Activated CD4-positive, alpha-beta T cell treated with anti-CD3 and anti-CD28 coated beads, Interleukin-2, amount 10 ng/mL, durations not matched to agents 24 days and 14 days (primary cell): Measurements from ENCODE around the gene RNF182. TPM values are rescaled to one million over a fixed set of nuclear protein-coding genes. Genes with fewer than 3 reads are reported as not detected.
"Not testable (repeated sequence)": the region's sequence is repeated elsewhere in the genome, so short reads cannot be mapped to it uniquely, and the experiment has no call there.

Experiments used
- DNase-seq: peaks from one replicate; pipeline ENCODE4 v3.0.0; 2022
- H3K27ac Mint-ChIP-seq: one replicate; pipeline ENCODE4 v1.8.0; 2022; ENCODE audit warnings: mild to moderate bottlenecking, mixed read lengths
- H3K27me3 Mint-ChIP-seq: one replicate; pipeline ENCODE4 v1.8.0; 2022; ENCODE audit warnings: mixed read lengths
- H3K36me3 Mint-ChIP-seq: one replicate; pipeline ENCODE4 v1.8.0; 2022; ENCODE audit warnings: low read depth, mild to moderate bottlenecking, mixed read lengths
- H3K4me1 Mint-ChIP-seq: one replicate; pipeline ENCODE4 v1.8.0; 2021; ENCODE audit warnings: mixed read lengths
- H3K4me3 Mint-ChIP-seq: one replicate; pipeline ENCODE4 v1.8.0; 2022; ENCODE audit warnings: mild to moderate bottlenecking, moderate library complexity, mixed read lengths
- H3K9me3 Mint-ChIP-seq: one replicate; pipeline ENCODE4 v1.8.0; 2021; ENCODE audit warnings: mixed read lengths
- intact Hi-C: fragments of 100-400 bp; cut with micrococcal nuclease; formaldehyde crosslinking; loops from one replicate; pipeline ENCODE4 v1.15.1; 2023
- total RNA-seq: library from RNA; stranded (reverse); gene quantifications from 2 replicates; pipeline ENCODE4 v1.2.3, GENCODE V29; 2022

The RNF182 gene
- total RNA-seq, 1 donor from 2014 or later: not detected

DNA sequence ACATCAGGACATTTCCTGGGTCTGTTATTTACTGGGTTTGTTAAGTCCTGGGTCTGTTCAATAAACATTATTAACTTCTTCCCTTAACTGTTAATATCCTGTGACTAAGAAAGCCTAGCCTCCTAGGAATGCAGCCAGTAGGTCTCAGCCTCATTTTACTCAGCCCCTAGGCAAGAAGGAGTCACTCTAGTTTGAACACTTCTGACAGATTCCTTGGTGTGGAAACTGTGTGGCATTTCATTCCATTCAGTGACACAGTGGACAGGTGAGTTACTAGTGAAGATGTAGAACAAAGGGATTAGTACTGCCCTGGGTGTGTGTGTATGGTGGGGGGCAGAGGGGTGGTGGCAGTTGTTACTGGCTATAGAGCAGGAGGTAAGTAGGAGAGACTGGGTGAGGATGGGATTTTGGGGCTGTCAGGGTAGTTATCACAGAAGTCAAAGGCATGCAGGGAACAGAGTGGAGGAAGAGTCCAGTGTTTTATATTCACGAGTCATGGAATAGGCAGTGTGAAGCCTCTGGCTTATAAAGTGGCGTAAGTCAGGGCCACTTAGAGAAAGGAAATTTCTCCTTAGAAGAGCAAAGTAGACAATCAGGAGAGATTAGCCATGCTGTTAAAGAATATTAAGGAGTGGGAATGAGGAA, 28.4 kb downstream of the RNF182 start:
- Mint-ChIP-seq H3K4me3 (no peak overlapping the region), H3K9me3 (no peaks in the 10 kb centered on the region), H3K27ac (no peak overlapping the region), H3K4me1 (no peaks in the 10 kb centered on the region), H3K36me3 (no peaks in the 10 kb centered on the region), H3K27me3 (peaks cover 7% of the 10 kb centered on the region)
- DNase-seq: no peak
- intact Hi-C loops: no loop called here

- no peak overlapping the region for H3K4me3 Mint-ChIP-seq
- H3K27me3 Mint-ChIP-seq: peaks cover 22% of the 10 kb centered on the region
- no peaks in the 10 kb centered on the region for H3K4me1 Mint-ChIP-seq
- H3K9me3 Mint-ChIP-seq: peaks cover under 1% of the 10 kb centered on the region
- DNase-seq: no peak
- H3K36me3 Mint-ChIP-seq: no peaks in the 10 kb centered on the region
- intact Hi-C loops: no loop called here
- H3K27ac Mint-ChIP-seq: no peak overlapping the region
These were observed 40.9 kb downstream of the RNF182 start for GRCh38 chr6:13965582-13966127.

DNA sequence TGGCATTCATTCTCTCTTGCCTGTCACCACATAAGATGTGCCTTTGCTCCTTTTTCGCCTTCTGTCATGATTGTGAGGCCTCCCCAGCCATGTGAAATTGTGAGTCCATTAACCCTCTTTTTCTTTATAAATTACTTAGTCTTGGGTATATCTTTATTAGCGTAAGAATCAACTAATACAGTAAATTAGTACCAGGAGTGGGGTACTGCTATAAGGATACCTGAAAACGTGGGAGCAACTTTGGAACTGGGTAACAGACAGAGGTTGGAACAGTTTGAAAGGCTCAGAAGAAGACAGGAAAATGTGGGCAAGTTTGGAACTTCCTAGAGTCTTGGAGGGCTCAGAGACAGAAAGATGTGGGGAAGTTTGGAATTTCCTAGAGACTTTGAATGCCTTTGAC, 46.6 kb downstream of the RNF182 start:
- no peak overlapping the region for H3K4me3 Mint-ChIP-seq
- no peaks in the 10 kb centered on the region for H3K36me3 Mint-ChIP-seq
- H3K27ac Mint-ChIP-seq: no peak overlapping the region
- DNase-seq: no peak
- H3K27me3 Mint-ChIP-seq: peaks cover 14% of the 10 kb centered on the region
- intact Hi-C loops: no loop called here
- peaks cover 15% of the 10 kb centered on the region for H3K9me3 Mint-ChIP-seq
- no peaks in the 10 kb centered on the region for H3K4me1 Mint-ChIP-seq

DNA sequence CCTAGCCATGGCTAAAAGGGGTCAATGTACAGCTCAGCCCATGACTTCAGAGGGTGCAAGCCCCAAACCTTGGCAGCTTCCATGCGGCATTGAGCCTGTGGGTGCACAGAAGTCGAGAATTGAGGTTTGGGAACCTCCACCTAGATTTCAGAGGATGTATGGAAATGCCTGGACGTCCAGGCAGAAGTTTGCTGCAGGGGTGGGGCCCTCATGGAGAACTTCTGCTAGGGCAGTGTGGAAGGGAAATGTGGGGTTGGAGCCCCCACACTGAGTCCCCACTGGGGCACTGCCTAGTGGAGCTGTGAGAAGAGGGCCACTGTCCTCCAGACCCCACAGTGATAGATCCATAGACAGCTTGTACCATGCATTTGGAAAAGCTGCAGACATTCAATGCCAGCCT, 47.9 kb downstream of the RNF182 start:
- Mint-ChIP-seq H3K27me3 (peaks cover 21% of the 10 kb centered on the region), H3K9me3 (peaks cover 15% of the 10 kb centered on the region)
- intact Hi-C loops, H3K4me1 Mint-ChIP-seq, DNase-seq, H3K36me3 Mint-ChIP-seq, H3K4me3 Mint-ChIP-seq, H3K27ac Mint-ChIP-seq: not testable (repeated sequence)

- H3K27ac Mint-ChIP-seq, DNase-seq, intact Hi-C loops, H3K36me3 Mint-ChIP-seq, H3K4me1 Mint-ChIP-seq, H3K4me3 Mint-ChIP-seq: not testable (repeated sequence)
- H3K9me3 Mint-ChIP-seq: peaks cover 15% of the 10 kb centered on the region
- H3K27me3 Mint-ChIP-seq: peaks cover 15% of the 10 kb centered on the region
These were observed 48.7 kb downstream of the RNF182 start for GRCh38 chr6:13973422-13973821.

- H3K9me3 Mint-ChIP-seq: peaks cover 5% of the 10 kb centered on the region
- peaks cover 27% of the 10 kb centered on the region for H3K27me3 Mint-ChIP-seq
- no peak for DNase-seq
- H3K36me3 Mint-ChIP-seq: no peaks in the 10 kb centered on the region
- intact Hi-C loops: no loop called here
- H3K27ac Mint-ChIP-seq: no peak overlapping the region
- H3K4me1 Mint-ChIP-seq: no peaks in the 10 kb centered on the region
- H3K4me3 Mint-ChIP-seq: no peak overlapping the region
These were observed 53.4 kb downstream of the RNF182 start for GRCh38 chr6:13978102-13978640.

- Mint-ChIP-seq H3K4me3 (no peak overlapping the region), H3K27me3 (peaks cover 31% of the 10 kb centered on the region), H3K36me3 (no peaks in the 10 kb centered on the region), H3K27ac (no peak overlapping the region), H3K4me1 (no peaks in the 10 kb centered on the region), H3K9me3 (no peaks in the 10 kb centered on the region)
- no peak for DNase-seq
- intact Hi-C loops: no loop called here
These were observed 54.0 kb downstream of the RNF182 start for GRCh38 chr6:13978787-13979186.

GRCh38 chr6:13979284-13980171, 54.8 kb downstream of the RNF182 start:
- H3K9me3 Mint-ChIP-seq: no peaks in the 10 kb centered on the region
- no peaks in the 10 kb centered on the region for H3K36me3 Mint-ChIP-seq
- intact Hi-C loops: no loop called here
- H3K4me3 Mint-ChIP-seq: no peak overlapping the region
- H3K4me1 Mint-ChIP-seq: no peaks in the 10 kb centered on the region
- H3K27me3 Mint-ChIP-seq: peaks cover 34% of the 10 kb centered on the region
- DNase-seq: no peak
- no peak overlapping the region for H3K27ac Mint-ChIP-seq

- no peaks in the 10 kb centered on the region for H3K36me3 Mint-ChIP-seq
- H3K27me3 Mint-ChIP-seq: peaks cover 35% of the 10 kb centered on the region
- H3K4me1 Mint-ChIP-seq: no peaks in the 10 kb centered on the region
- intact Hi-C loops: no loop called here
- H3K27ac Mint-ChIP-seq: no peak overlapping the region
- DNase-seq: no peak
- no peak overlapping the region for H3K4me3 Mint-ChIP-seq
- H3K9me3 Mint-ChIP-seq: no peaks in the 10 kb centered on the region
These were observed 55.8 kb downstream of the RNF182 start for GRCh38 chr6:13980534-13980933.

DNA sequence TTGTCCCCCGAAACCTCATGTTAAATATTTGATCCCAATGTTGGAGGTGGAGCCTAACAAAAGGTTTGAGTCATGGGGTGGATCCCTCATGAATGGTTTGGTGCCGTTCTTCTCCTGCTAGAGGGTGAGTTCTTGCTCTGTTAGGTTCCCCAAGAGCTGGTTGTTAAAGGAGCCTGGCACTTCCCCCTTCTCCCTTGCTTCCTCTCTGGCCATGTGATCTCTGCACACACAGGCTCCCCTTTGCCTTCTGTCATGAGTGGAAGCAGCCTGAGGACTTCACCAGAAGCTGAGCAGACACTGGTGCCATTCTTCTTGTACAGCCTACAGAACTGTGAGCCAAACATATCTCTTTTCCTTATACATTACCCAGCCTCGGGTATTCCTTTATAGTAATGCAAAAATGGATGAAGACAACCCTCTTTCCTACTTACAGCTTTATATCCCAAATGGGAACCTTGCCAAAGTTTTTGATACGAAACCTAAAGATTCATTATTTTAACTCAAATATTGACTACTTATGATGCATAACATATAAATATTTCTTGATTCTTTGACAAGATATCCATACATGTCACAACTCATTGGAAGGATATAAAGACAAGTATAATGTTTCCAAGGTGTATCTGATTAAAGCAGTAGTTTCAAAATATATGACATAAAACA, 61.0 kb downstream of the RNF182 start:
- no peaks in the 10 kb centered on the region for H3K36me3 Mint-ChIP-seq
- H3K9me3 Mint-ChIP-seq: no peaks in the 10 kb centered on the region
- H3K4me3 Mint-ChIP-seq: no peak overlapping the region
- H3K4me1 Mint-ChIP-seq: no peaks in the 10 kb centered on the region
- H3K27me3 Mint-ChIP-seq: peaks cover 53% of the 10 kb centered on the region
- DNase-seq: no peak
- no peak overlapping the region for H3K27ac Mint-ChIP-seq
- intact Hi-C loops: no loop called here

DNA sequence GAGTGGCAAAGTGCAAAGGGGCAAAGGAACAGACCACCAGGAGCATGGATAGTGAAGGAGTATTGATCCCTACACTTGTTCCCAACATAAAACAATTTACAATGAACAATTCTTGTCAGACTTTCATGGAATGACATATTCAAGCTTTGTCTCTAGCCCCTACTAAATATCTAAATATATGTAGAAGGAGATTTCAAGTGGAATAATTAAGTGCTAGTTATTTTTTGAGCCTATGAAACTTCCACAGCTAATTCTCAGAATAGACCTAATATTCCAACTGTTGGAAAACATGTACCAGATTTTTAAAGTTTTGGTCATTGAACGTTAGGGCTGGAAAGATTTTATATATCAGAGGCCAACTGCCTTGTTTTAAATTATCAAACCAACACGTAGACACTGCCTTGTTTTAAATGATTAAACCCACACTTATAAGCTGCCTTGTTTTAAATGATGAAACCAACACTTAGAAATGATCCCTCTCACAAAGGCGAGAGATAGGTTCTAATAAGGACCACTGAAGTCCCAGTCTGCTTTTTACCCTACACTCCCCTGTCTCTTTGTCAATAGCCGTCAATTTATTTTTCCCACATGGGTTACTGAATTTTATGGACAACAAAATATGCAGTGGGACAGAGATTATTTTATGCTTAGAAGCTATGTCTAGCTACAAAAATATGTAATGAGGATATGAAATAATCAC, 62.1 kb downstream of the RNF182 start:
- intact Hi-C loops: no loop called here
- Mint-ChIP-seq H3K27me3 (peaks cover 50% of the 10 kb centered on the region), H3K4me3 (no peak overlapping the region), H3K27ac (no peak overlapping the region), H3K36me3 (no peaks in the 10 kb centered on the region), H3K9me3 (no peaks in the 10 kb centered on the region), H3K4me1 (no peaks in the 10 kb centered on the region)
- DNase-seq: no peak

DNA sequence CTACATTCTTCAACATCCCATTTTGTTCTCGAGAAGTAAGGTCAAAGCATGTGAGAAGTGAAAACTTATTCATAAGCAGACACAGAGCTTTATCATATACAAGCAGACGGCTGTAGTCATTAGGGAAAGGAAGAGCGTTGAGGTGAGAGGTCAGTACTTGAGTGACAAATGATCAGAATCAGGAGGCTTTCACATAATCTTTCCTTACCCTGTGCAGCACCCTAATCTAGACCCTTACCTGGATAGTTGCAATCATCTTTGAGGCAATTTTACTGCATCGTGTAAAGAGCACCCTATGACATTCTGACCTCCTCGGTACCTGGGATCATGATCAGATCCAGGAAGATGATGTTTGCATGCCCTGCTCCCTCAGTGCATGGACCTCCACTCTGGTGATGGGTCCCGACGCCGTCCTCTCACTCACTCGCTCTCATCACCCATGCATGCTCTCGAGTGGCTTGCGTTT, 62.7 kb downstream of the RNF182 start:
- no peak for DNase-seq
- Mint-ChIP-seq H3K4me3 (no peak overlapping the region), H3K27ac (no peak overlapping the region), H3K4me1 (no peaks in the 10 kb centered on the region), H3K27me3 (peaks cover 45% of the 10 kb centered on the region), H3K36me3 (no peaks in the 10 kb centered on the region), H3K9me3 (no peaks in the 10 kb centered on the region)
- intact Hi-C loops: no loop called here

DNA sequence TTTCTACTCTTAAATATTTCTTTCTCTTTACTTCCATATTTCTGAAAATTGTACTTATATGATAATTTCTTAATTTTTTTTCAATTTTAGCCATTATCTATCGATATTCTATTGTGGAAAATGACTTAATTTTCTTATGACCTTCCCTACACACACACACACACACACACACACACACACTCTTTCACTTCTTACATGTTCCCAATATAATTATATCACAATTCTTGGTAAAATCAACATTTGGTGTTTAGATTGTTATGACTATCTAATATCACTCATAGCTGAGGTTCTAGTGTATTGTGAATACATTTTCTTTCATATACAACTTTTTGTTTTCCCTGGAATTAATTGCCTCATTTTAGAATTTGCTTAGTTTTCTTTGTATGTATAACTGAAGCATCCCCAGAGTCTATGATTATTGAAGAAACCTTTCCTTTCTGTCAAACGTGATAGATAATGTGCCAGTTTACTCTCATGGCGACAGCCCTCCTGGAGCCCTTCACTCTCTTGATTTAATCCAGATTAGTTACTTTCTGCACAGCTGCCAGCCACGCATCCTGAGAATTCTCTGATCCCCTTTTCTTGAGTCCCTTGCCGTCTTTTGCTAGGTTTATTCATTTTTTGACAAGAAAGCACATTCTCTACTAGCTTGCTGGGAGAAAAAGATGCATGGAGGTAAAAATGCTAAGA, 63.4 kb downstream of the RNF182 start:
- DNase-seq: no peak
- no peak overlapping the region for H3K4me3 Mint-ChIP-seq
- no peaks in the 10 kb centered on the region for H3K4me1 Mint-ChIP-seq
- peaks cover 48% of the 10 kb centered on the region for H3K27me3 Mint-ChIP-seq
- intact Hi-C loops: no loop called here
- H3K9me3 Mint-ChIP-seq: no peaks in the 10 kb centered on the region
- no peak overlapping the region for H3K27ac Mint-ChIP-seq
- no peaks in the 10 kb centered on the region for H3K36me3 Mint-ChIP-seq
